NCI-H1694 (cell line): ENCODE results near the gene SMARCC1.

Experiments
- DNase-seq: peaks from one replicate; lab custom pipeline; 2025; lab: John Stamatoyannopoulos, UW

Gene SMARCC1

GRCh38 chr3:47634996-47635395, 146.7 kb downstream of the SMARCC1 start:
- no peak for DNase-seq

GRCh38 chr3:47630810-47631209, 150.9 kb downstream of the SMARCC1 start:
- DNase-seq = no peak

- DNase-seq = no peak
Observed at GRCh38 chr3:47629770-47630169, 151.9 kb downstream of the SMARCC1 start.

- no peak for DNase-seq
Observed at GRCh38 chr3:47628426-47628825, 153.3 kb downstream of the SMARCC1 start.

- no peak for DNase-seq
Observed at GRCh38 chr3:47622671-47623461, 158.8 kb downstream of the SMARCC1 start.

GRCh38 chr3:47617086-47618010, 164.3 kb downstream of the SMARCC1 start:
- DNase-seq = no peak

GRCh38 chr3:47614788-47615187, 166.9 kb downstream of the SMARCC1 start:
- DNase-seq = no peak

GRCh38 chr3:47613722-47614121, 168.0 kb downstream of the SMARCC1 start:
- no peak for DNase-seq

- DNase-seq = no peak
Observed at GRCh38 chr3:47612879-47613278, 168.8 kb downstream of the SMARCC1 start.

GRCh38 chr3:47612178-47612577, 169.5 kb downstream of the SMARCC1 start:
- DNase-seq = no peak

- no peak for DNase-seq
Observed at GRCh38 chr3:47611576-47611975, 170.1 kb downstream of the SMARCC1 start.

GRCh38 chr3:47610583-47610982, 171.1 kb downstream of the SMARCC1 start:
- no peak for DNase-seq

GRCh38 chr3:47607335-47607734, 174.4 kb downstream of the SMARCC1 start:
- no peak for DNase-seq

GRCh38 chr3:47606165-47606564, 175.5 kb downstream of the SMARCC1 start:
- DNase-seq = no peak

GRCh38 chr3:47605652-47606051, 176.0 kb downstream of the SMARCC1 start:
- DNase-seq = no peak

- DNase-seq = no peak
Observed at GRCh38 chr3:47604145-47604544, 177.5 kb downstream of the SMARCC1 start.

- DNase-seq = no peak
Observed at GRCh38 chr3:47603332-47603731, 178.4 kb downstream of the SMARCC1 start.

- no peak for DNase-seq
Observed at GRCh38 chr3:47601281-47601680, 180.4 kb downstream of the SMARCC1 start.

GRCh38 chr3:47594792-47595191, 186.9 kb downstream of the SMARCC1 start:
- DNase-seq = no peak

- DNase-seq = no peak
Observed at GRCh38 chr3:47592066-47592795, 189.5 kb downstream of the SMARCC1 start.

GRCh38 chr3:47590216-47590615, 191.5 kb downstream of the SMARCC1 start:
- DNase-seq = no peak

GRCh38 chr3:47588587-47588986, 193.1 kb downstream of the SMARCC1 start:
- no peak for DNase-seq
